Measurements from ENCODE around the gene IGFN1. TPM values are rescaled to one million over a fixed set of nuclear protein-coding genes. Genes with fewer than 3 reads are reported as not detected.

The IGFN1 gene
- total RNA-seq, 1 donor: under 0.01 TPM

DNA sequence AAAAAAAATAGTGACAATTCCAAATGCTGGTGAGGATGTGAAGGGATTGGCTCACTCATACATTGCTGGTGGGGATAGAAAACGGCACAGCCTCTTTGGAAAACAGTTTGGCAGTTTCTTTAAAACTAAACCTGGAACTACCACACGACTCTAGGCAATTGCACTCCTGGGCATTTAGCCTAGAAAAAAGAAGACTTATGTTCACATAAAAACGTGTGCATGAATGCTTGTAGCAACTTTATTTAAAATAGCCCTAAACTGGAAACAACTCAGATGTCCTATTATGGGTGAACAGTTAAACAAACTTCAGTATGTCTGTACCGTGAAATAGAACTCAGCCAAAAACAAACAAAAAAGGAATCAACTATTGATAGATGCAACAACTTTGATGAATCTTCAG, 26.9 kb upstream of the IGFN1 start:
- Histone ChIP-seq H3K36me3 (ENCODE audit: insufficient read depth, low read length) (no peaks in the 10 kb centered on the region), H3K9me3 (ENCODE audit: low read depth, low read length) (no peaks in the 10 kb centered on the region), H3K27ac (ENCODE audit: low read depth, low read length) (no peak overlapping the region), H3K79me2 (ENCODE audit: insufficient read depth, low read length) (no peaks in the 10 kb centered on the region), H2AFZ (ENCODE audit: low read length) (no peak overlapping the region), H4K20me1 (ENCODE audit: insufficient read depth, low read length) (no peaks in the 10 kb centered on the region), H3K27me3 (ENCODE audit: insufficient read depth, low read length) (peaks cover 38% of the 10 kb centered on the region), H3K4me3 (ENCODE audit: insufficient read depth, low read length) (no peak overlapping the region), H3K4me2 (ENCODE audit: insufficient read depth, low read length) (no peak overlapping the region), H3K4me1 (ENCODE audit: insufficient read depth, low read length) (no peaks in the 10 kb centered on the region)
- DNase-seq (ENCODE audit: insufficient read length, low spot score, missing footprints): no peak
- no peak for TF ChIP-seq CTCF (IDR thresholded peaks at IDR 0.05; ENCODE audit: extremely low read depth, low read depth, low read length)

GRCh38 chr1:201164645-201165044, 26.0 kb upstream of the IGFN1 start:
- H3K4me2 ChIP-seq (ENCODE audit: insufficient read depth, low read length): no peak overlapping the region
- H3K79me2 ChIP-seq (ENCODE audit: insufficient read depth, low read length): no peaks in the 10 kb centered on the region
- H4K20me1 ChIP-seq (ENCODE audit: insufficient read depth, low read length): no peaks in the 10 kb centered on the region
- no peaks in the 10 kb centered on the region for H3K9me3 ChIP-seq (ENCODE audit: low read depth, low read length)
- H3K4me3 ChIP-seq (ENCODE audit: insufficient read depth, low read length): no peak overlapping the region
- no peak overlapping the region for H2AFZ ChIP-seq (ENCODE audit: low read length)
- H3K27me3 ChIP-seq (ENCODE audit: insufficient read depth, low read length): peaks cover 35% of the 10 kb centered on the region
- TF ChIP-seq CTCF (IDR thresholded peaks at IDR 0.05; ENCODE audit: extremely low read depth, low read depth, low read length): no peak
- no peaks in the 10 kb centered on the region for H3K36me3 ChIP-seq (ENCODE audit: insufficient read depth, low read length)
- no peak for DNase-seq (ENCODE audit: insufficient read length, low spot score, missing footprints)
- no peak overlapping the region for H3K27ac ChIP-seq (ENCODE audit: low read depth, low read length)
- H3K4me1 ChIP-seq (ENCODE audit: insufficient read depth, low read length): no peaks in the 10 kb centered on the region

- no peak overlapping the region for H2AFZ ChIP-seq (ENCODE audit: low read length)
- no peak for TF ChIP-seq CTCF (IDR thresholded peaks at IDR 0.05; ENCODE audit: extremely low read depth, low read depth, low read length)
- H3K4me3 ChIP-seq (ENCODE audit: insufficient read depth, low read length): no peak overlapping the region
- no peak for DNase-seq (ENCODE audit: insufficient read length, low spot score, missing footprints)
- H3K79me2 ChIP-seq (ENCODE audit: insufficient read depth, low read length): no peaks in the 10 kb centered on the region
- no peak overlapping the region for H3K4me2 ChIP-seq (ENCODE audit: insufficient read depth, low read length)
- peaks cover 14% of the 10 kb centered on the region for H3K4me1 ChIP-seq (ENCODE audit: insufficient read depth, low read length)
- no peaks in the 10 kb centered on the region for H3K36me3 ChIP-seq (ENCODE audit: insufficient read depth, low read length)
- peaks cover 35% of the 10 kb centered on the region for H3K27me3 ChIP-seq (ENCODE audit: insufficient read depth, low read length)
- no peaks in the 10 kb centered on the region for H4K20me1 ChIP-seq (ENCODE audit: insufficient read depth, low read length)
- no peak overlapping the region for H3K27ac ChIP-seq (ENCODE audit: low read depth, low read length)
- H3K9me3 ChIP-seq (ENCODE audit: low read depth, low read length): no peaks in the 10 kb centered on the region
These were observed 23.3 kb upstream of the IGFN1 start for GRCh38 chr1:201167041-201167991.

GRCh38 chr1:201169203-201169602, 21.4 kb upstream of the IGFN1 start:
- H3K9me3 ChIP-seq (ENCODE audit: low read depth, low read length): no peaks in the 10 kb centered on the region
- no peaks in the 10 kb centered on the region for H3K79me2 ChIP-seq (ENCODE audit: insufficient read depth, low read length)
- H3K4me1 ChIP-seq (ENCODE audit: insufficient read depth, low read length): peaks cover 14% of the 10 kb centered on the region
- no peaks in the 10 kb centered on the region for H4K20me1 ChIP-seq (ENCODE audit: insufficient read depth, low read length)
- no peak overlapping the region for H2AFZ ChIP-seq (ENCODE audit: low read length)
- peaks cover 31% of the 10 kb centered on the region for H3K27me3 ChIP-seq (ENCODE audit: insufficient read depth, low read length)
- no peak for TF ChIP-seq CTCF (IDR thresholded peaks at IDR 0.05; ENCODE audit: extremely low read depth, low read depth, low read length)
- DNase-seq (ENCODE audit: insufficient read length, low spot score, missing footprints): no peak
- H3K36me3 ChIP-seq (ENCODE audit: insufficient read depth, low read length): no peaks in the 10 kb centered on the region
- H3K27ac ChIP-seq (ENCODE audit: low read depth, low read length): no peak overlapping the region
- H3K4me3 ChIP-seq (ENCODE audit: insufficient read depth, low read length): no peak overlapping the region
- no peak overlapping the region for H3K4me2 ChIP-seq (ENCODE audit: insufficient read depth, low read length)

Measured in osteoblast (primary cell).